Stomach (tissue), 4 donors: ENCODE measurements around the gene NMNAT2.

ENCODE experiments used
- EP300 ChIP-seq: sonication (generic); formaldehyde crosslinking; IDR thresholded peaks from one replicate; pipeline ENCODE4 v1.6.1; 2017; ENCODE audit warnings: antibody characterized with exemption
- POLR2A ChIP-seq, 4 donors: fragments of 450-650 bp; IDR thresholded peaks; one replicate each; pipeline ENCODE4 v1.6.1; 2016; ENCODE audit warnings: antibody characterized with exemption in 4 of 4, control low read depth in 2 of 4, mild to moderate bottlenecking in 1 of 4, moderate library complexity in 1 of 4
- POLR2AphosphoS5 ChIP-seq, 3 donors: sonication (generic); formaldehyde crosslinking; IDR thresholded peaks; one replicate each; pipeline ENCODE4 v1.6.1; 2016; ENCODE audit warnings: antibody characterized with exemption in 3 of 3
- TF ChIP-seq, protein P1 (sequence below), 7 experiments: fragments of 450-650 bp in 4 of 7; fragments of 200-600 bp in 3 of 7; sonication (generic) in 3 of 7; IDR thresholded peaks; one replicate each; pipeline ENCODE4 v1.5.1; 2016 to 2019; ENCODE audit warnings: antibody characterized with exemption in 7 of 7, control low read depth in 2 of 7, mild to moderate bottlenecking in 1 of 7

DNA sequence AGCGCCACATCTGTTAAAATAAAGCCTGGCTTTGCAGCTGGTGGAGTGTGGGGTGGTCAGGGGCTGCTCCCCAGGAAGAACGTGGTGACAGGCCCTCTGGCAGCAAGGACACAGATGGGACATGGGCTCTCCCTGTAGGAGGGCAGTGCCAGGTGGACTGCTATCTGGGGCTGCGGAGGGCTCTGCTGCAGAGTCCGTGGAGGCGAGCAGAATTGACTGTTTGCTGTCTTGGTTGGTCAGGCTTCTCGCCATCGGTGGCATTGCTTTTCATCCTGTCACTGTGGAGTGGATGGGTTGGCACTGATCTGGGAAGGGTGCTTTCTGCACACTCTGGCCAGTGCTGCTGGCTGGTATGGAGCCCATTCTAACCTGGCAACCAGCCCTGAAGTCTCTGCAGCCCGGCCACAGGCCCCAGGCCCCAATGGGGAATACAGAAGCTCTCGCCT is 129.1 kb downstream of the NMNAT2 start:
- TF ChIP-seq, protein P1, sequence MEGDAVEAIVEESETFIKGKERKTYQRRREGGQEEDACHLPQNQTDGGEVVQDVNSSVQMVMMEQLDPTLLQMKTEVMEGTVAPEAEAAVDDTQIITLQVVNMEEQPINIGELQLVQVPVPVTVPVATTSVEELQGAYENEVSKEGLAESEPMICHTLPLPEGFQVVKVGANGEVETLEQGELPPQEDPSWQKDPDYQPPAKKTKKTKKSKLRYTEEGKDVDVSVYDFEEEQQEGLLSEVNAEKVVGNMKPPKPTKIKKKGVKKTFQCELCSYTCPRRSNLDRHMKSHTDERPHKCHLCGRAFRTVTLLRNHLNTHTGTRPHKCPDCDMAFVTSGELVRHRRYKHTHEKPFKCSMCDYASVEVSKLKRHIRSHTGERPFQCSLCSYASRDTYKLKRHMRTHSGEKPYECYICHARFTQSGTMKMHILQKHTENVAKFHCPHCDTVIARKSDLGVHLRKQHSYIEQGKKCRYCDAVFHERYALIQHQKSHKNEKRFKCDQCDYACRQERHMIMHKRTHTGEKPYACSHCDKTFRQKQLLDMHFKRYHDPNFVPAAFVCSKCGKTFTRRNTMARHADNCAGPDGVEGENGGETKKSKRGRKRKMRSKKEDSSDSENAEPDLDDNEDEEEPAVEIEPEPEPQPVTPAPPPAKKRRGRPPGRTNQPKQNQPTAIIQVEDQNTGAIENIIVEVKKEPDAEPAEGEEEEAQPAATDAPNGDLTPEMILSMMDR (IDR thresholded peaks at IDR 0.05), result no peak
- TF ChIP-seq POLR2AphosphoS5 (IDR thresholded peaks at IDR 0.05) (no peak), EP300 (no peak), POLR2A (IDR thresholded peaks at IDR 0.05) (no peak)
